HFFc6 (cell line): ENCODE data around the gene CCDC102A. TPM values are rescaled to one million over a fixed set of nuclear protein-coding genes. Genes with fewer than 3 reads are reported as not detected.

Experiments
- DNase-seq: peaks from one replicate; pipeline ENCODE4 v3.0.0-alpha.2; 2018
- H3K27ac Mint-ChIP-seq: 2 replicates; pipeline ENCODE4 v1.8.0; 2020; ENCODE audit warnings: mild to moderate bottlenecking, mixed read lengths
- H3K27me3 Mint-ChIP-seq: 2 replicates; pipeline ENCODE4 v1.8.0; 2021; ENCODE audit warnings: mild to moderate bottlenecking, moderate library complexity, mixed read lengths; ENCODE audit not compliant: insufficient read depth
- H3K36me3 Mint-ChIP-seq: 2 replicates; pipeline ENCODE4 v1.8.0; 2021; ENCODE audit warnings: low read depth, mixed read lengths
- H3K4me1 Mint-ChIP-seq: 2 replicates; pipeline ENCODE4 v1.8.0; 2020; ENCODE audit warnings: low read depth, mixed read lengths
- H3K4me3 Mint-ChIP-seq: 2 replicates; pipeline ENCODE4 v1.8.0; 2020; ENCODE audit warnings: mild to moderate bottlenecking, moderate library complexity, mixed read lengths
- H3K9me3 Mint-ChIP-seq: 2 replicates; pipeline ENCODE4 v1.8.0; 2020; ENCODE audit warnings: mild to moderate bottlenecking, mixed read lengths
- total RNA-seq, 6 experiments: library from RNA; stranded (reverse); fragmentation: NEBNext Ultra II Directional; extraction: Animal tissue kit (Norgen Biotek cat#: 25700); gene quantifications; 2 replicates in 1 of 6; 3 replicates in 5 of 6; pipeline ENCODE4 v1.2.3, GENCODE V29; 2021
- TF ChIP-seq, protein P1 (sequence below): fragments of 200-600 bp; sonication (generic); IDR thresholded peaks from 2 replicates; pipeline ENCODE4 v1.5.0; 2021; ENCODE audit warnings: antibody characterized with exemption, mild to moderate bottlenecking

Gene CCDC102A
- total RNA-seq, 6 experiments from 2014 or later: 3.6 to 4.6 (median 4.1) TPM

DNA sequence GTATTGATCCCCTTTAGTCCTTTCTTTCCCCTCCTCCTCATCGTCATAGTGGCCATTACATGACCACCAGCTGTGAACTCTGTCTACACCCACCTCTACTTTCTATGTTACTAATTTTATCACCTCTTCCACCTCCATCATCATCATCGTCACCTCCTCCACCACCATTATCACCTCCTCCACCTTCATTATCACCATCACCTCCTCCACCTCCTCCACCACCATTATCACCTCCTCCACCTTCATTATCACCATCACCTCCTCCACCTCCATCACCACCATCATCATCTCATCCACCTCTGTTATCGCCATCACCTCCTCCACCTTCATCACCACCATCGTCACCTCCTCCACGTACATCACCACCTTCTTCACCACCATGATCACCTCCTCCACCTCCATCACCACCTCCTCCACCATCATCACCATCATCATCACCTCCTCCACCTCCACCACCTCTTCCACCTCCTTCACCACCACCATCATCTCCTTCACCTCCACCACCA, 31.9 kb upstream of the CCDC102A start:
- DNase-seq: no peak
- H3K4me3 Mint-ChIP-seq: no peak overlapping the region
- TF ChIP-seq, protein P1, sequence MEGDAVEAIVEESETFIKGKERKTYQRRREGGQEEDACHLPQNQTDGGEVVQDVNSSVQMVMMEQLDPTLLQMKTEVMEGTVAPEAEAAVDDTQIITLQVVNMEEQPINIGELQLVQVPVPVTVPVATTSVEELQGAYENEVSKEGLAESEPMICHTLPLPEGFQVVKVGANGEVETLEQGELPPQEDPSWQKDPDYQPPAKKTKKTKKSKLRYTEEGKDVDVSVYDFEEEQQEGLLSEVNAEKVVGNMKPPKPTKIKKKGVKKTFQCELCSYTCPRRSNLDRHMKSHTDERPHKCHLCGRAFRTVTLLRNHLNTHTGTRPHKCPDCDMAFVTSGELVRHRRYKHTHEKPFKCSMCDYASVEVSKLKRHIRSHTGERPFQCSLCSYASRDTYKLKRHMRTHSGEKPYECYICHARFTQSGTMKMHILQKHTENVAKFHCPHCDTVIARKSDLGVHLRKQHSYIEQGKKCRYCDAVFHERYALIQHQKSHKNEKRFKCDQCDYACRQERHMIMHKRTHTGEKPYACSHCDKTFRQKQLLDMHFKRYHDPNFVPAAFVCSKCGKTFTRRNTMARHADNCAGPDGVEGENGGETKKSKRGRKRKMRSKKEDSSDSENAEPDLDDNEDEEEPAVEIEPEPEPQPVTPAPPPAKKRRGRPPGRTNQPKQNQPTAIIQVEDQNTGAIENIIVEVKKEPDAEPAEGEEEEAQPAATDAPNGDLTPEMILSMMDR: no peak
- no peaks in the 10 kb centered on the region for H3K36me3 Mint-ChIP-seq
- H3K4me1 Mint-ChIP-seq: peaks cover 20% of the 10 kb centered on the region
- H3K27me3 Mint-ChIP-seq: peaks cover 24% of the 10 kb centered on the region
- peaks cover 7% of the 10 kb centered on the region for H3K9me3 Mint-ChIP-seq
- no peak overlapping the region for H3K27ac Mint-ChIP-seq

DNA sequence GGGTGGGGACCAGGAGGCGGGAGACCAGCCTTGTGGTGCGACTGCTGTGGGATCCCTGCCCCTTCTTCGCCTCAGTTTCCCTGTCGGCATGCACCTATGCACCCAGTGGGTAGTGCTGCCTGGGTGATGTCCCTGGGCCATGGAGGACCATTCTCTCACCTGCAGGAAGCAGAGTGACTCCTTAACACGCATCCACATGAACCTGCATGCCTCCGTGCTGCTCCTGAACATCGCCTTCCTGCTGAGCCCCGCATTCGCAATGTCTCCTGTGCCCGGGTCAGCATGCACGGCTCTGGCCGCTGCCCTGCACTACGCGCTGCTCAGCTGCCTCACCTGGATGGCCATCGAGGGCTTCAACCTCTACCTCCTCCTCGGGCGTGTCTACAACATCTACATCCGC, 31.3 kb upstream of the CCDC102A start:
- Mint-ChIP-seq H3K27me3 (peaks cover 24% of the 10 kb centered on the region), H3K36me3 (no peaks in the 10 kb centered on the region), H3K27ac (no peak overlapping the region), H3K4me3 (no peak overlapping the region), H3K9me3 (peaks cover 7% of the 10 kb centered on the region), H3K4me1 (peaks cover 16% of the 10 kb centered on the region)
- TF ChIP-seq, protein P1: no peak
- DNase-seq: no peak

DNA sequence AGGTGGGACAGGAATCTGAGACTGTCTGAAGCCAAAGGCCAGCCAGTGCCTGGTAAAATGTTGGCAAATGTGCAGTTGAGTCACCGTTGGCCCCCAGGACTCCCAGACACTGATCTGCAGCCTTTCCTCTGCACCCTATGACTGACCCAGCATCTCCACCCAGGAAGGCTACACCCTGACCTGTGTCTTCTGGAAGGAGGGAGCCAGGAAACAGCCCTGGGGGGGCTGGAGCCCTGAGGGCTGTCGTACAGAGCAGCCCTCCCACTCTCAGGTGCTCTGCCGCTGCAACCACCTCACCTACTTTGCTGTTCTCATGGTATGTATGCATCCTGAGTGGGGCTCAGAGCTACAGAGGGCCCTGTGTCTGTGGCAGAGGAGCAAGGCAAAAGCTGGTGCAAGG, 30.1 kb upstream of the CCDC102A start:
- peaks cover 9% of the 10 kb centered on the region for H3K9me3 Mint-ChIP-seq
- TF ChIP-seq, protein P1: no peak
- no peak for DNase-seq
- no peaks in the 10 kb centered on the region for H3K36me3 Mint-ChIP-seq
- no peak overlapping the region for H3K4me3 Mint-ChIP-seq
- H3K27ac Mint-ChIP-seq: no peak overlapping the region
- H3K4me1 Mint-ChIP-seq: peaks cover 16% of the 10 kb centered on the region
- peaks cover 30% of the 10 kb centered on the region for H3K27me3 Mint-ChIP-seq

DNA sequence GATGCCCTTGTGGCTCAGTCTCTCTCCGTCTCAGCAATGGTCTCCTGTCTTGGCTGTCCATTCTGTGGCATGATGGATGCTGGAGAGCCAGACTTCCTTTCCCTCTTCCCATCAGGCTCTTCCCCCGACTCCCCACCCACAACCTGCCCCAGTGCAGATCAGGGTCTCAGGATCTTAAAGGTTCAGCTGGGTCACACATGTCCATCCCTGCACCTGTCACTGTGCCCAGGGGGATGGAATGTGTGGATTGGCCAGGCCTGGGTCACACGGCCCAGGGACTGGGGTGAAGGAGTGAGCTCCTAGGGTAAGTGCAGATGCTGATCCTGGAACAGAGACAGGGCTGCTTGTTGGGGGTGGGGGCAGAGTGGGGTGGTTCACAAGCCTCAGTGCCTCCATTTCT, 29.1 kb upstream of the CCDC102A start:
- Mint-ChIP-seq H3K27me3 (peaks cover 35% of the 10 kb centered on the region), H3K9me3 (peaks cover 16% of the 10 kb centered on the region), H3K27ac (no peak overlapping the region), H3K36me3 (peaks cover 5% of the 10 kb centered on the region; the same call in 1 of the 2 replicates), H3K4me3 (no peak overlapping the region), H3K4me1 (peaks cover 16% of the 10 kb centered on the region)
- TF ChIP-seq, protein P1: no peak
- DNase-seq: no peak

DNA sequence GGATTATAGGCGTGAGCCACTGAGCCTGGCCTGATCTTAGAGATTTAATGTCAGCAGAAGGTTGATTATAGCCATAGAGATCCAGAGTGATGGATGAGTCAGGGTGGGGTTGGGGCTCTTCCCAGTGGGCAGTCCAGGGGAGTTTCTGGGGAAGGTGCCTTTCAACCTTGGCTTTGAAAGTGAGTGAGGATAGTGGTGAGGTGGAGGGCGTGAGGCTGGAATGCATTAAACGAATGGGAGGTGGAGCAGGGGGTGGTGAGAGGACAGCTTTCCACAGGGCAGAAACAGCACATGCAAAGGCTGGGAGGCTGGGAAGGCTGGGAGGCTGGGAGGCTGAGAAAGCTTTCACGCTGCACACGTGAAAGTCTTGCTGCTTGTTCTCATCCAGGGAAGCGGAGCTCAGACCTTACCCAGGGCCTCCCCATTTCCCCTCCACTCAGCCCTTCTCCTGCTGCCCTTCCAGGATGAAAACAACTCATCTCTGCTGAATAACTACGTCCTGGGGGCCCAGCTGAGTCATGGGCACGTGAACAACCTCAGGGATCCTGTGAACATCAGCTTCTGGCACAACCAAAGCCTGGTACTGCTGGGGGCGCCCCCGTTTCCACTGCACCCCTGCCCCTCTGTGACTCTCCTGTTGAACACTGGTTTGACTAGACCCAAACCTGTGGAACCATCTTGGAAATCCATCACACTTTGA, 28.4 kb upstream of the CCDC102A start:
- Mint-ChIP-seq H3K27ac (peak overlapping the region; percentile 5; the same call in 1 of the 2 replicates), H3K4me1 (peaks cover 16% of the 10 kb centered on the region), H3K4me3 (no peak overlapping the region), H3K27me3 (peaks cover 40% of the 10 kb centered on the region), H3K9me3 (peaks cover 20% of the 10 kb centered on the region), H3K36me3 (peaks cover 10% of the 10 kb centered on the region)
- peak; percentile 21 for DNase-seq
- TF ChIP-seq, protein P1: no peak
